Suprapubic skin (tissue), 3 donors: ENCODE measurements around the gene FBXO11.

ENCODE experiments used
- CTCF ChIP-seq, 2 donors: fragments of 200-600 bp in 1 of 2; fragments of 450-650 bp in 1 of 2; sonication (generic) in 1 of 2; IDR thresholded peaks; one replicate each; pipeline ENCODE4 v1.5.1; 2016 to 2019; ENCODE audit warnings: antibody characterized with exemption in 2 of 2, mild to moderate bottlenecking in 1 of 2, moderate library complexity in 1 of 2
- POLR2A ChIP-seq, 2 donors: fragments of 450-650 bp; IDR thresholded peaks; one replicate each; pipeline ENCODE4 v1.6.1; 2017; ENCODE audit warnings: antibody characterized with exemption in 2 of 2, mild to moderate bottlenecking in 2 of 2, moderate library complexity in 2 of 2

- TF ChIP-seq CTCF (IDR thresholded peaks at IDR 0.05) (no peak), POLR2A (IDR thresholded peaks at IDR 0.05) (no peak)
Measured at GRCh38 chr2:47905386-47906156, 727 bp downstream of the FBXO11 start.
